GM18868 (cell line): Measurements from ENCODE around the gene SHB.
A peak's percentile ranks its signal among the peaks of the same experiment; 100 is the strongest.

Experiments
- ATAC-seq: cut with Tn5 transposase; IDR thresholded peaks from one replicate; pipeline ENCODE4 v1.9.1; 2021; ENCODE audit warnings: mild to moderate bottlenecking, moderate library complexity; ENCODE audit not compliant: unreplicated experiment

SHB gene

GRCh38 chr9:38010918-38011704, 57.9 kb downstream of the SHB start:
- peak; percentile 37 for ATAC-seq

- no peak for ATAC-seq
Observed at GRCh38 chr9:38009990-38010389, 59.0 kb downstream of the SHB start.

- no peak for ATAC-seq
Observed at GRCh38 chr9:38009035-38009501, 60.0 kb downstream of the SHB start.

- peak; percentile 88 for ATAC-seq
Observed at GRCh38 chr9:38008168-38009034, 60.6 kb downstream of the SHB start.

- ATAC-seq: no peak
Observed at GRCh38 chr9:38007016-38007415, 62.0 kb downstream of the SHB start.

GRCh38 chr9:38006163-38006562, 62.9 kb downstream of the SHB start:
- ATAC-seq: no peak

GRCh38 chr9:38004809-38005560, 64.0 kb downstream of the SHB start:
- no peak for ATAC-seq

- ATAC-seq: no peak
Observed at GRCh38 chr9:38003946-38004808, 64.8 kb downstream of the SHB start.

- ATAC-seq: no peak
Observed at GRCh38 chr9:38003230-38003629, 65.8 kb downstream of the SHB start.

- ATAC-seq: no peak
Observed at GRCh38 chr9:38001430-38001829, 67.6 kb downstream of the SHB start.

GRCh38 chr9:38000735-38001134, 68.3 kb downstream of the SHB start:
- peak; percentile 78 for ATAC-seq

GRCh38 chr9:38000332-38000731, 68.7 kb downstream of the SHB start:
- no peak for ATAC-seq

GRCh38 chr9:37999588-38000189, 69.3 kb downstream of the SHB start:
- no peak for ATAC-seq

- ATAC-seq: no peak
Observed at GRCh38 chr9:37998881-37999587, 70.0 kb downstream of the SHB start.

- no peak for ATAC-seq
Observed at GRCh38 chr9:37997636-37998374, 71.2 kb downstream of the SHB start.

GRCh38 chr9:37996819-37997217, 72.2 kb downstream of the SHB start:
- ATAC-seq: no peak

- no peak for ATAC-seq
Observed at GRCh38 chr9:37995961-37996818, 72.8 kb downstream of the SHB start.

- no peak for ATAC-seq
Observed at GRCh38 chr9:37995348-37995737, 73.7 kb downstream of the SHB start.
